ENCODE results near the gene MORN1. TPM values are rescaled to one million over a fixed set of nuclear protein-coding genes. Genes with fewer than 3 reads are reported as not detected.

Gene MORN1
- total RNA-seq, 1 donor from 2014 or later = 9.0 TPM

DNA sequence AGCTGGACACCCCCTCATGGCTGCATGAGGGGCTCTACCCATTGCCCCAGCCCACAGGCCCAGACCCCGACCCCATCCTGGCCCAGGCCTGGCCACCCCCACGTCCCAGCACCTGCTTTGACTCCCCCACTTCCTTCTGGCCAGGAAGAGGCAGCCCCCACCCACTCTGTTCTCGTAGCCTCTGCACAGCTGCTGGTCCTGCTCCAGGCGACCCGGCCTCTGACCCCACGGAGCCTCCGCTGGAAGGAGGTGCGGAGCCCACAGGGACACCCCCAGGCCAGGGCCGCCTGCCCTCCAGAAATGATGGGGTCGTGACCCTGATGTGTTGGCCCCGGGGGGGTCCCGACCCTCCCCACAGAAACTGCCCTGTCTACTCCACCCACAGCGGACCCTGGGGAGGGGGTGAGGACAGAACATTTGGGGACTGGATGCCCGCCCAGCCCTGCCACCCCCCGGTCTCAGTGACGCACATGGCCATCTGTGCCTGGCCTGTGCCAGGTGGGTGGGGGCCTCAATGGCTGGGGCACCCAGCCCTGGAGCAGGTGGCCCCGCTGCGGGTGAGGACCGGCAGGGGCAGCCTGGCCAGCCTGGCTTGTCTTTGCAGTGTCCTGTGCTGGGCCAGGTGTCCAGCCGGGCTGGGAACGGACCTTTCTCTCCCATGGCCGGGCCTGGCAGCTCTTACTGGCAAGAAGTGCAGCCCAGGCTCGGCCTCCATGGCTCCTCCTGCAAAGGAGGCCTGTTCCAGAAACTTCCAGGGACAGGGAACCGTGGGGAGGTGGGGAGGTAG lies 78.6 kb downstream of the MORN1 start:
- peaks cover 49% of the 10 kb centered on the region for H3K4me1 ChIP-seq
- no peak for ATAC-seq
- no peaks in the 10 kb centered on the region for H3K9me3 ChIP-seq
- TF ChIP-seq, protein P1, sequence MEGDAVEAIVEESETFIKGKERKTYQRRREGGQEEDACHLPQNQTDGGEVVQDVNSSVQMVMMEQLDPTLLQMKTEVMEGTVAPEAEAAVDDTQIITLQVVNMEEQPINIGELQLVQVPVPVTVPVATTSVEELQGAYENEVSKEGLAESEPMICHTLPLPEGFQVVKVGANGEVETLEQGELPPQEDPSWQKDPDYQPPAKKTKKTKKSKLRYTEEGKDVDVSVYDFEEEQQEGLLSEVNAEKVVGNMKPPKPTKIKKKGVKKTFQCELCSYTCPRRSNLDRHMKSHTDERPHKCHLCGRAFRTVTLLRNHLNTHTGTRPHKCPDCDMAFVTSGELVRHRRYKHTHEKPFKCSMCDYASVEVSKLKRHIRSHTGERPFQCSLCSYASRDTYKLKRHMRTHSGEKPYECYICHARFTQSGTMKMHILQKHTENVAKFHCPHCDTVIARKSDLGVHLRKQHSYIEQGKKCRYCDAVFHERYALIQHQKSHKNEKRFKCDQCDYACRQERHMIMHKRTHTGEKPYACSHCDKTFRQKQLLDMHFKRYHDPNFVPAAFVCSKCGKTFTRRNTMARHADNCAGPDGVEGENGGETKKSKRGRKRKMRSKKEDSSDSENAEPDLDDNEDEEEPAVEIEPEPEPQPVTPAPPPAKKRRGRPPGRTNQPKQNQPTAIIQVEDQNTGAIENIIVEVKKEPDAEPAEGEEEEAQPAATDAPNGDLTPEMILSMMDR (IDR thresholded peaks at IDR 0.05) = no peak
- no peaks in the 10 kb centered on the region for H3K27me3 ChIP-seq
- no peak for DNase-seq
- intact Hi-C loops (cut with DNase I) = loop anchor here (10.0 kb wide), 1 partner anchor 118 kb away; the partner anchor contains the start of gene FAAP20
- peaks cover 17% of the 10 kb centered on the region for H3K36me3 ChIP-seq
- H3K27ac ChIP-seq = peak overlapping the region; percentile 90
- H3K4me3 ChIP-seq = no peak overlapping the region

DNA sequence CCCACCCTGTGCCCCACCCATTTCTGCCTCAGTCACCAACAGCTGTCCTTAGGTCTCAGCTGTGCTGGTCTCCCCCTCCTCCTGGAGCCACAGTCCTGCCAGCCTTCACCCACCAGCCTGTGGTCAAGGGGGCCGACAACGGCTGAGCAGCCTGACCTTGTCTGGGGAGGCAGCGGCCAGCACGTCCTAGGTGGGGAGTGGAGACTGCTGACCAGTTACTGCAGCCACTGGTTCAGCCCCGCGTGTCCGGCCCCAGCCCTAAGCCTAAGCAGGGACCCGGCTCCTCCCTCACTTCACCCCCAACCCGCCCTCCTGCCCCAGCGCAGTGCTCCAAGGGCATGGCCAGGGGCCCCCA lies 79.2 kb downstream of the MORN1 start:
- no peaks in the 10 kb centered on the region for H3K9me3 ChIP-seq
- ATAC-seq = no peak

GRCh38 chr1:2311184-2312032 lies 79.9 kb downstream of the MORN1 start:
- ATAC-seq = peak; percentile 40

More for the DNA sequence above, 79.2 kb downstream of the MORN1 start:
- Histone ChIP-seq H3K4me1 (peaks cover 49% of the 10 kb centered on the region), H3K4me3 (no peak overlapping the region), H3K27me3 (no peaks in the 10 kb centered on the region), H3K27ac (peak overlapping the region; percentile 73), H3K36me3 (peaks cover 23% of the 10 kb centered on the region)
- no peak for DNase-seq
- intact Hi-C loops (cut with DNase I) = loop anchor here (10.0 kb wide), 1 partner anchor 117 kb away; the partner anchor contains the start of gene FAAP20
- TF ChIP-seq, protein P1 (IDR thresholded peaks at IDR 0.05) = no peak

DNA sequence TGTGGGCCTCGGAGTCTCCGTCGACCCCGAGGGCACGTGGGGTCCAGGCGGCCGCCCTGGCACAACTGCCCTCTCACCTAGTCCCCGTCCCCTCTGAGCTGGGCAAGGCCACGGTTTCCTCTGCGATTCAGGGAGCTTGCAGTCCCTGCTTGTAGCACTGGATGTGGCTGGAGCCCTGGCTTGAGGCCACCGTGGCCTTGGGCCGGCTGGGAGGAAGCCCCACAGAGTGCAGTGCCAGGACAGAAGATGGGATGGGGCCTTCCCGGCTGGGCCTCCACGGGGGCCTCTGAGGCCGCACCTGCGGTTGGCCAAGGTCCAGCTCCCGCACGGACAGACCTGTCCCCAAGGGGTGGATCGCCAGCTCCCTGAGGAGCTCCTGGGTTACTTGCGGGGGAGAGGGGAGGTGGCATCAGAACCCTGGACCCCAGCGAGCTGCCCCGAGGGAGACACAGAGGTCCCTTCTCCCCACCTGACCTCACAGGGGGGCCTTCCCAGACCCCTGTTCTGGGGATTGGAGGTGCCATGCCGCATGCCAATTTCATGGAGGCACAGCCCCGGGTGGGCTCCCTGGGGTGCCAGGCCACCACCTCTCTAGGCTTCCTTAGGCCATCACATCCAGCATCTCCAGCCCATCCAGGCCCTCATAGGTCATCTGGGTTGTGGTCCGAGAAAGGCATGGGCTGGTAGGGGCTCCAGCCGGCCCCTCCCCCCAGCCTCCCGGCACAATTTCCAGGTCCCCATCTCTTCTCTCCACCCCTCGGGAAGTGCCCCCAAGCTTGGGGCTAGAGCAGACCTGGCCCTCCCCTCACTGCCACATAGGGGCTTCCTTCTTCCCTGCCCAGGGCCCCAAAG lies 80.8 kb downstream of the MORN1 start:
- Histone ChIP-seq H3K36me3 (peaks cover 39% of the 10 kb centered on the region), H3K9me3 (no peaks in the 10 kb centered on the region), H3K4me1 (peaks cover 39% of the 10 kb centered on the region), H3K27me3 (no peaks in the 10 kb centered on the region), H3K4me3 (no peak overlapping the region), H3K27ac (peak overlapping the region; percentile 73)
- TF ChIP-seq, protein P1 (IDR thresholded peaks at IDR 0.05) = no peak
- ATAC-seq = no peak
- DNase-seq = no peak
- intact Hi-C loops (cut with DNase I) = loop anchor here (10.0 kb wide), 1 partner anchor 116 kb away; the partner anchor contains the start of gene FAAP20

More at GRCh38 chr1:2311184-2312032, 79.9 kb downstream of the MORN1 start:
- Histone ChIP-seq H3K9me3 (no peaks in the 10 kb centered on the region), H3K4me3 (no peak overlapping the region), H3K4me1 (peaks cover 47% of the 10 kb centered on the region), H3K27ac (peak overlapping the region; percentile 73), H3K36me3 (peaks cover 30% of the 10 kb centered on the region), H3K27me3 (no peaks in the 10 kb centered on the region)
- intact Hi-C loops (cut with DNase I) = loop anchor here (10.0 kb wide), 1 partner anchor 117 kb away; the partner anchor contains the start of gene FAAP20
- TF ChIP-seq, protein P1 (IDR thresholded peaks at IDR 0.05) = peak; percentile 45
- no peak for DNase-seq

DNA sequence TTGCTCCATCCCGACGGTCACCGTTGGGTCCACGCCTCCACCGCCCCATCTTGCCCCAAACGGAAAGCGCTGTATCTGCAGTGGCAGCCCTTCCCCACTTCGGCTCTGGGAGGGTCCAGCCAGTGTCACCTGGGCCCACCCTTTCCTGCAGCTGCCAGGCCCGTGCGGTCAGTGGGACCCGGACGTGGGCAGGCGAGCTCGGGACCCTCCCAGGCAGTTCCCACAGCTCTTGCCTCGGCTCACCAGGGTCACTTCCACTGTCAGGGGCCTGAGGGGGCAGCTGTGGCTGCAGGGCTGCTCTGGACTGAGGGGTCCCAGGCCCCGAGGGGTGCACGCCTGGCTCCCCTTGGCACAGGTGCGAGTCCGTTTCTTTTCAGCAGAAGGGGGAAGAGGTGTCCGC lies 82.5 kb downstream of the MORN1 start:
- DNase-seq (no peak), ATAC-seq (no peak)
- H3K27ac ChIP-seq = no peak overlapping the region
- no peaks in the 10 kb centered on the region for H3K27me3 ChIP-seq
- peaks cover 56% of the 10 kb centered on the region for H3K36me3 ChIP-seq
- intact Hi-C loops (cut with DNase I) = loop anchor here (10.0 kb wide), 1 partner anchor 64 kb away; no protein-coding TSS in a partner anchor
- H3K4me3 ChIP-seq = no peak overlapping the region
- TF ChIP-seq, protein P1 (IDR thresholded peaks at IDR 0.05) = no peak
- H3K4me1 ChIP-seq = peaks cover 29% of the 10 kb centered on the region
- no peaks in the 10 kb centered on the region for H3K9me3 ChIP-seq

Measured in upper lobe of right lung (tissue), 1 donor.